HuH-7.5 (cell line): ENCODE data around the gene TM2D1.
"Not testable (repeated sequence)": the region's sequence is repeated elsewhere in the genome, so short reads cannot be mapped to it uniquely, and the experiment has no call there.

Experiments
- DNase-seq: peaks from one replicate; pipeline ENCODE4 v3.0.0; 2011; ENCODE audit warnings: low spot score

The TM2D1 gene

GRCh38 chr1:61724813-61725694 is at the start of gene TM2D1:
Gene TM2D1 (minus strand): TSS chr1:61725141. CDS start chr1:61725120, 21 bp downstream.
- peak; percentile 66 for DNase-seq

- no peak for DNase-seq
Observed at GRCh38 chr1:61770131-61770530, 45.2 kb upstream of the TM2D1 start.

- no peak for DNase-seq
Observed at GRCh38 chr1:61757950-61758349, 33.0 kb upstream of the TM2D1 start.

GRCh38 chr1:61756773-61757172 is 31.8 kb upstream of the TM2D1 start:
- no peak for DNase-seq

- no peak for DNase-seq
Observed at GRCh38 chr1:61754545-61754944, 29.6 kb upstream of the TM2D1 start.

GRCh38 chr1:61753998-61754508 is 29.1 kb upstream of the TM2D1 start:
- no peak for DNase-seq

GRCh38 chr1:61752921-61753389 is 28.0 kb upstream of the TM2D1 start:
- no peak for DNase-seq

- DNase-seq, result no peak
Observed at GRCh38 chr1:61749574-61749973, 24.6 kb upstream of the TM2D1 start.

- DNase-seq, result no peak
Observed at GRCh38 chr1:61748566-61748965, 23.6 kb upstream of the TM2D1 start.

GRCh38 chr1:61746813-61747212 is 21.9 kb upstream of the TM2D1 start:
- DNase-seq, result no peak

GRCh38 chr1:61743716-61744580 is 19.0 kb upstream of the TM2D1 start:
- no peak for DNase-seq

- no peak for DNase-seq
Observed at GRCh38 chr1:61743431-61743705, 18.4 kb upstream of the TM2D1 start.

- DNase-seq, result no peak
Observed at GRCh38 chr1:61742620-61743430, 17.9 kb upstream of the TM2D1 start.

GRCh38 chr1:61741711-61742619 is 17.0 kb upstream of the TM2D1 start, which contains the start of gene PATJ:
Gene PATJ (plus strand): TSS chr1:61742480. CDS start chr1:61762893, 20,413 bp downstream.
- no peak for DNase-seq

- no peak for DNase-seq
Observed at GRCh38 chr1:61740751-61741700, 16.1 kb upstream of the TM2D1 start.

- DNase-seq, result no peak
Observed at GRCh38 chr1:61732726-61733125, 7.8 kb upstream of the TM2D1 start.

- DNase-seq, result not testable (repeated sequence)
Observed at GRCh38 chr1:61730679-61731078, 5.7 kb upstream of the TM2D1 start.

- DNase-seq, result no peak
Observed at GRCh38 chr1:61727544-61727943, 2.6 kb upstream of the TM2D1 start.

- no peak for DNase-seq
Observed at GRCh38 chr1:61724506-61724812, 482 bp downstream of the TM2D1 start.
